HG03064 (cell line): Measurements from ENCODE around the gene GTPBP3.
A peak's percentile ranks its signal among the peaks of the same experiment; 100 is the strongest.

ENCODE experiments used
- ATAC-seq: cut with Tn5 transposase; IDR thresholded peaks from one replicate; pipeline ENCODE4 v1.9.1; 2021; ENCODE audit warnings: low read depth; ENCODE audit not compliant: unreplicated experiment

Gene GTPBP3

GRCh38 chr19:17309198-17309964 lies 28.0 kb upstream of the GTPBP3 start, which contains the start of gene DDA1:
TSS of gene DDA1 (plus strand) at chr19:17309563. CDS start at chr19:17309655, 92 bp downstream.
- ATAC-seq, result peak; percentile 48

DNA sequence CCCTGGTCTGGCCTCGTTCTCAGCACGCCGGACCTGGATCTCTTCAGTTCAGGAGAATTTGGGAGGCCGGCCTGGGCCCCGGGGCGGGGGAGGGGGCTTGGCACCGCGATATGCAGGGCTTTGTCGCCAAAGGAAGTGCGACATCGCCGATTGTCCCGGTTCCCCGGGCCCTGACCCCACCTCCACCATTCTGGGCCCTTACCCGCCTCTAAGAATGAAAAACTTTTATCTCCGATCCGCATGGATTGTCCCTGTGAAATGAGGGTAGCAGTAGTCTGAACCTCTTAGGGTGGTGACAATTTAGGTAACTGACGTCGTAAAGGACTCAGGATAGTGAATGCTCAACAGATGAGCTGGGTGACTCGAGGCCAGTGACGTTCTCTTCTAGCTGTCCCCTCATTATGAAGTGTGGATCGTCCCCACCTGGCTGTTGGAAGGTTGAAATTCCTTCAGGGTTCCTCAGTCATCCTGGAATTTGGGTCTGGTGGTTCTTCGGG lies 27.3 kb upstream of the GTPBP3 start:
- no peak for ATAC-seq

- ATAC-seq, result no peak
Observed at GRCh38 chr19:17311455-17312188, 25.7 kb upstream of the GTPBP3 start.

DNA sequence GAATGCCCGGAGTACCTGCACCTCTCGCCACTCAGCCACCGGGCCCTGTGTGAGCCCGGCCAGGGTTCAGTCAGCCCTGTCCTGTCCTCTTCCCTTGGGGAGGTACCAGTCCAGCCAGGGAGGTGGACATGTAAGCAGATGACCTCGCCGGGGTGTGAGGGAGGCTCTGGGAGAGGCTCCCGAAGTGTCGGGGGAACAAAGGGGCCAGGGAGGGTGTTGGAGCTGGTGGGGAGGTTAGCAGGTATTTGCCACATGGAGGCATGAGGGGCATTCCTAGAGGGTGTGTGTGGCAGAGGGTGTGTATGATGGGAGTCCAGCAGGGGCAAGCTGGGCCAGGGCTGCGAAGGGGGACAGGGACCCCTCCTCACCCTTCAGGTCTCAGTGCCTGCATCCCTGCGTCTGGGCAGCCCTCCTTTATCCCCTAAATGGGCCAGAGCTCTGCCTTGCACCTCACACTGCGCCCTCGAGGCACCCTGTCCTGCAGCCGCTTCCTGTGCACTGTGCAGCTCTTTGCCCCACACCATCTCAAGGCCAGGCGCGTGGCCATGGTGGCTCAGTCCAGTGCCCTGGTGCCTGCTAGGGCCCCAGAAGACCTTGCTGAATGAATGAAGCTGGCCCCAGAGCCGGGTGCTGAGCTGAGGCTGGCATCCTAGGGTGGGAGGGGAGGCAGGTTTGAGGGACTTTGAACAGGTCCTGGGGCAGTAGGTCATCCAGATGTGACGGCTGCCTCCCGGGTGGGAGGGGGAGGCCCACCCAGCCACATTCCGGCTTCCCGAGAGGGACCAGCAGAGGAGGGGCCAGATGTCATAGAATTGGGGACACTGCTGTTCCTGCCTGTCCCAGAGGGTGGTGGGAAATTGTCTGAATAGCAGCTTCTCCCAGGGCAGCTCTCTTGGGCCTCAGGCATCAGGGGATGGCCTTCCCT lies 24.9 kb upstream of the GTPBP3 start:
- no peak for ATAC-seq

DNA sequence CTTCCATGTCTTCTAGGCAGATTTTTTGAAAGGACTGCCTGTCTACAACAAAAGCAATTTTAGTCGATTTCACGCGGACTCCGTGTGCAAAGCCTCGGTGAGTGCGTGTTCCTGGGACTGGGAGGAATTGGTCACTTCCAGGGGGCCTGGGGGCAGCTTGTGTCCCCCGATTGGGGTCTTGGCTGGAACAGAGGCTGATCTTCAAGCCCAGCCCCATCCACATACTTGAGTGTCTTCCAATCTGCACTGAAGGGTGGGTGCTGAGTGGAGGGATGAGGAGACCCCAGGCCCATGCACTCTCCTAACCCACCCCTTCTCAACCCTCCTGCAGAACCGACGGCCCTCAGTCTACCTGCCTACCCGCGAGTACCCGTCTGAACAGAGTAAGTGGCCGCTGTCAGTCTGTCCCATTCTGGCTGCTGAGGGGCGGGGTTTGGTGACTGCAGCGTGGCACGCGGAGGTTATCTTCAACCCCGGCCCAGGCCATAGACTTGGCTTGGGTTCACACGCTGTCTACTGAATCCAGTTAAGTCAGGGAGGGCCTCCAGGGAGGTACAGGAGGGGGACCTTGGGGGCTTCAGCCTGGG lies 23.3 kb upstream of the GTPBP3 start:
- ATAC-seq, result no peak

- no peak for ATAC-seq
Observed at GRCh38 chr19:17318966-17319365, 18.4 kb upstream of the GTPBP3 start.

- no peak for ATAC-seq
Observed at GRCh38 chr19:17319473-17320238, 17.7 kb upstream of the GTPBP3 start.

- ATAC-seq, result no peak
Observed at GRCh38 chr19:17320435-17320834, 16.9 kb upstream of the GTPBP3 start.

DNA sequence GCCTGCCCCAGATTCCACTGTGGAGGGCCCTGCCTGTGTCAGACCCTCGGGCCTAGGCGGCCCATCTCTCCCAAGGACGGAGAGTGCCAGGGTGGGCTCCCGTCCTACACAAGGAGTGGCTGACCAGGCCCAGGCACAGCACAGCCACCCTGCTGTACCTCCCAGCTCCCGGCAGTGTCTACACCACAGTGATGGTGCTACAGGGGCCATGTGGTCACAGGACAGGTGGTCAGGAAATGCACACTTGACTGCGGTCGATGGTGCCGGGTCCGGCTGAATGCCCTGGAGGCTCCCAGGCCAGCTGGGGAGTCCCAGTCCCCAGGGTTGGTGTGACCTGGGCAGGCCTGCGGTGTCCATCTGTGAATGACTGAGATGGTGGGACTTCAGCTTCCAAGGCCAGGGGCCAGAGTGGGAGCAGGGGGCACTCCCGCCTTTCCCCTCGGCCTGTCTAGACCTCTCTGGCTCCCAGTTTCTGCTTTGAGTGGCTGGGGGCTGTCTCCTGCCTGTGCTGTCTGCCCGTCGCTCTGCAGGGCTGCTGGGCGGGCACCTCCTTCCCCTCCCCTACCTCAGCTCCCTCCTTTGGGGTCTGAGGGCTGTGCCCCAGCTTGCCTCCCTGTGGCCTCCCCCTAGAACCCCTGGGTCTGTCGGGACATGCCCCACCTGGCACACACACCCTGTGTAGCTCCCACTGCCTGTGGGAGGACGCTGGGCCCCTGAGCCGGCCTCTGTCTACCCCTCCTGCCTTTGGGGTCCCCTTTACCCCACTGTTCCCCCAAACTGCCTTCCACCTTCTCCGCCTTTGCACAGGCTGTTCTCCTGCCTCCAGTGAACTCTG lies 15.5 kb upstream of the GTPBP3 start:
- no peak for ATAC-seq

- no peak for ATAC-seq
Observed at GRCh38 chr19:17322854-17323253, 14.5 kb upstream of the GTPBP3 start.

GRCh38 chr19:17323300-17323963 lies 13.9 kb upstream of the GTPBP3 start:
- no peak for ATAC-seq

DNA sequence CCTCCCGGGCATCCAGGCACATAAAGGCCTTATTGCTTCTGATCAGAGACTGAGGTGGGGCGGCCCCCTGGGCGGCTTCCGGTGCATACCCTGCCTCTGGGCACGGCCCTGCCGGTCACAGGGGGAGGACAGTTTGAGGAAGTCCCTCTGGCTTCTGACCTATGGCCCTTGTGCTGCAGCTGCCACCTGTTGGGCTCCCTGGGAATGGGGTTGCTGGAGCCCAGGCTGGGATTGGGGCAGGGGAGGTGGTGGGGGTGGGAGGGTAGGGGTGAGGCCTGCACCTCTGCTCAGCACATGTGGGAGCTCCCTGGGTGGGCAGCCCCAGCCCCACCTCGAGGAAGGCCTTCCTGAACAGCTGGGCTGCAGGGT lies 13.4 kb upstream of the GTPBP3 start:
- ATAC-seq, result no peak

DNA sequence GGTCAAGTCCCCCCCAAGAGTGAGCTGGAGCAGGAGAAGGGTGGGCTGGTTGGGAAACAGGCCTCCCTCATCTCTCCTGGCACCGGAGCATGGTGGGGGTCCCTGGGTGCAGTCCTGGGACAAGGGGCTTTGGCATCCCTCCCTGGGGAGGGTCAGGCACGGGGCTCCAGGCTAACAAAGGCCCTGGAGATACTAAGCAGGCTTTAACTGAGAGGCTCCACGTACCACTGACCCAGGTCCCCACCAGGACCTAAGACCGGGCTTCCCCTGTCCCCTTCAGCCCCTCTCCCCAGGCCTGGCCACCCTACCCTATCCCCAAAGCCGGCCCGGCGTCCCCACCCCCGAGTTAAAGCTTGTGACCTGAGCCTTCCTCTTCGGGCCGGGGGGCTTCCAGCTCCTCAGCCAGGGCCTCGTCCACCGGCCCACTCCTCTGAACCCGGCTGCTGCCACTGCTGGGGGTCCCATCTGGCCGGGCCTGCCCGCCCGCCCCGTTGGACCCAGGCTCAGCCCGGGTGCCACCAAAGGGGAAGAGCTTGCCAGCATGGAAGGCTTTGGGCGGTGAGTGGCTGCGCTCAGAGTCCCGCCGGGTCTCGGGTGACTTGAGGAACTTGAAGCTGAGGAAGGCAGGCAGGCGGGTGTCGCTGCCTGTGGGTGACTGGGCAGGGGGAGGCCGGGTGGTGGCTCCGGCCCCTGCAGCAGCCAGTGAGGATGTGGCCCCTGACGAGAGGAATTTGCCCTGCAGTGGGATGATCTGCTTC lies 12.8 kb upstream of the GTPBP3 start:
- no peak for ATAC-seq

DNA sequence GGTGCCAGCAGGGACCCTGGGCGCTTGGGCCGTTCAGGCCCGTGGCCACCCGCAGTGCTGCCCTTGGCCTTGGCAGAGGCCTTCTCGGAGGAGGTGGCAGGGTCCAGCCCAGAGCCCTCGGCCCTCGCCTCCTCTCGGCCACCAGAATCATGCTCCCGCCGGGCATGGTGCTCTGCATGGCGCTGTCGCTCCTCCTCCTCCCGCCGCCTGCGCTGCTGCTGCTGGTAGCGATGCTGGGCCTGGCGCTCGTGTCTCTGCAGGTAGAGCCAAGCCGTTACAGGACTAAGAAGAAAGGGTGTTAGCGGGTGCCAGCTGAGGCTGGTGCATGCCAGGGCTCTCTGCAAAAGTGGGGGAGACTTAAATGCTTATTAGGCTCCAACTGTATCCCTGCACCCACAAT lies 12.2 kb upstream of the GTPBP3 start:
- ATAC-seq, result no peak

GRCh38 chr19:17325881-17326594 lies 11.3 kb upstream of the GTPBP3 start:
- no peak for ATAC-seq

GRCh38 chr19:17326595-17326966 lies 10.8 kb upstream of the GTPBP3 start:
- ATAC-seq, result no peak

GRCh38 chr19:17327068-17327653 lies 10.2 kb upstream of the GTPBP3 start:
- ATAC-seq, result no peak
